NCI-H1048 (cell line): ENCODE data around the gene CXCR2.
"Not testable (repeated sequence)": the region's sequence is repeated elsewhere in the genome, so short reads cannot be mapped to it uniquely, and the experiment has no call there.

ENCODE experiments used
- DNase-seq: peaks from one replicate; lab custom pipeline; 2025; lab: John Stamatoyannopoulos, UW

CXCR2 gene

GRCh38 chr2:218125626-218126080 lies at the start of gene CXCR2:
CXCR2 (plus strand) TSS chr2:218126028; CDS start chr2:218134802, 8,774 bp downstream.
- no peak for DNase-seq

DNA sequence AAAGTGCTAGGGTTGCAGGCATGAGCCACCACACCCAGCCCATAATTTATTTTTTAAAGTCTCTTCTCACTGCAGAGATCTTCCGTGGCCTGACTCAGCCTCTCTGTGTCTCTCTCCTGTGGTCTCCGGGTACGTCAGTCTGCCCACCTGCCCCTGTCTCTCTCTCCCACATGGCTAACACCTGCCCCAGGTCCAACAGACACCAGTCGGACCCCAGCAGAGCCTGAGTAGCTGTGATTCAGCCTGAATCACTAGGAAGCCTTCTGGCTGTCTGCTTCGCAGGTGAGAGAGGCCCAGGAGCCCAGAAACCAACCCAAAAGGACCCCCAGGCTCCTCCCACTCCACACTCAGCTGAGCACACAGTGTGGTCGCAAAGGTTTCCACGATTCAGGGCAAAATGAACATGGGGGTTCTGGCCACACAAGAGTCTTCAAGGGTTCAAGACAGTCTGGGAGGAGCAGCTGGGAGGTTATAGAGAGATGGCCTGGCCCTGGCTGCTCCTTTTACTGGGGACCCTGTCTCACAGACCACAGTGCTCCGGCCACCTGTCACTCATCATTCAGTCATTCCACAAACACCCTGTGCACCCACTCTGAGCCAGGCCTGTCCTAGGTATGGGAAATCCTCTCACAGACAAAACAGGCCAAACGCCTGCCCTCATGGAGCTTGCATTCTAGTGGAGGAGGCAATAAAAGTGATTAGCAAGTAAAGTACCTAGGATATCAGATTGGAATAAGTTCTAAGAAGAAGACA lies 48.2 kb upstream of the CXCR2 start:
- no peak for DNase-seq

DNA sequence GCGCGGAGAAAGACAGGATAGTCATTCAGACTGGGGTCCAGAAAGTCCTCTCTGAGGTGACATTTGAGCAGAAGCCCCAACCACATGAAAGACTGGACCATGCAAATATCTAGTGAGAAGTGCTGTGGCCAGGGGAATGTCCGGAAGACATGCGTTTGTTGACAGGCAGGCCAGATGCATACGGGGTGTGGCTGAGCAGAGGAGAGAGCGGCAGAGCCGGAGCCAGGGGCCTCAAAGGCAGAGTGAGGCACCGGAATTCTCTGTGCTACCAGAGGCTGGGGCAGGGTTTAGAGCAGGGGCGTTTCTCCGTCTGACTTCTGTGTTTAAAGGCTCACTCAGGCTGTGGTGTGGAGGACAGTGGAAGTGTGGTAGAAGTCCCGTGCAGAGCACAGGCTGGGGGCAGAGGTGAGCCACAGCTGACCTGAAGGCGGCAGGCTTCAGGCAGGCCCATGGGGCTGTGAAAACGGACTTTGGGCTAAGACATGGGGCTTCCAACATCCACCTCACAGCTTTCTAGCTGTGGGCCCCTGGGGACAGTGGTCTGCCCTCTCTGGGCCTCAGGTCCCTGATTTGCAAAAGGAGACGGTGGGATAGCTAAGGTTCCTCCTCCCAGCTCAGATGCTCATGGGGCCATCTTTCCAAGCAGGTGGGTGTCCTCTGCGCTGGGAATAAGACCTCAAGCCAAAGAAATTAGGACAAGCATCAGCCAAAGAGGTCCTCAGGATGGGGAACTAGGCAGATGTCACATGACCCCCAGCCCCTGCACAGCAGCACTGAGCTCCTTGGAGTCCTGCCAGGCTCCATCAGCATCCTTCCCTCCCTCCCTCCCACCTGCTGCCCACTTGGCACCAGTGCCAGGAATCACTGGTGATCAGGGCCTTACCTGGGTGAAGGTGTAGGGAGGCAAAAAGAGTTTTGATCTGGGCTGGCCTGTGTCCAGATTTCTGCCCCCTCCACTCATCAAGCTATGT lies 45.6 kb upstream of the CXCR2 start:
- no peak for DNase-seq

GRCh38 chr2:218081063-218081462 lies 44.8 kb upstream of the CXCR2 start:
- no peak for DNase-seq

DNA sequence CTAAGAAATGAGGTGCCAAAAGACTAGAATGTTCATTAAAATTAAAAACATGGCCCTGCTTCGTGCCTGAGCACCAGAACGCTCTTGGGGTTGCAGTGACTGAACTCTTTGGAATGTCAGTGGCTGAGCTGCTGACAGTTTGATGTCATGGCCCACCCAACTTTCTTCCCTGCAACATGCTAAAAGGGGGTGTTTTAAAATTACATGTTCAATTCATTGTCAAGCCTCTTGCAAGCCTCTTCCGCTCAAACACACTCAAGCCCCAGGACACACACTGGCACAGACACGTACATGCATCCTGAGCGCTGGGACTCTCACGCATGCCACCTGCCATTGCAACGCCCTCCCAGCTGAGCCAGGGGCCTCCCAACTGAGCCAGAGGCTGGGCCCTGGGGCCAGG lies 44.1 kb upstream of the CXCR2 start:
- no peak for DNase-seq

- no peak for DNase-seq
Observed at GRCh38 chr2:218082586-218083351, 43.1 kb upstream of the CXCR2 start.

- DNase-seq = no peak
Observed at GRCh38 chr2:218083352-218083676, 42.5 kb upstream of the CXCR2 start.

GRCh38 chr2:218086478-218086877 lies 39.4 kb upstream of the CXCR2 start:
- no peak for DNase-seq

DNA sequence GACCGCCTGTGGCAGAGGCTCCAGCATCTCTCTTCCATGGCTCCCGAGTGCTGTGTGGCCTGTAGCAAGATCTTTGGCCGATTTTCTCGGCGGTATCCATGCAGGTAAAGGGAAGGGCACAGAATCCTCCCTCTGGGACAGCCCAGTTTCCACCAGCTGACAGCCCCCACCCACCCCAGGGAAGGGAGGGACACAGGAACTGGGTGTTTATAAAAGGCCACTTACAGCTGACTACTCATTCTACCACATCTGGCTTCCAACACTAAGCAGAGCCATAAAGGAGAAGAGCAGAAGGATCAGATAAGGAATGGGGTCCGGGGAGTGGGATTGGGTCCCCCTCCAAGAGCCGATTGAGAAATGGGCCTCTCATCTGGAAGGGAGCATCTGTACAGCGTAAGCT lies 36.6 kb upstream of the CXCR2 start:
- DNase-seq = no peak

DNA sequence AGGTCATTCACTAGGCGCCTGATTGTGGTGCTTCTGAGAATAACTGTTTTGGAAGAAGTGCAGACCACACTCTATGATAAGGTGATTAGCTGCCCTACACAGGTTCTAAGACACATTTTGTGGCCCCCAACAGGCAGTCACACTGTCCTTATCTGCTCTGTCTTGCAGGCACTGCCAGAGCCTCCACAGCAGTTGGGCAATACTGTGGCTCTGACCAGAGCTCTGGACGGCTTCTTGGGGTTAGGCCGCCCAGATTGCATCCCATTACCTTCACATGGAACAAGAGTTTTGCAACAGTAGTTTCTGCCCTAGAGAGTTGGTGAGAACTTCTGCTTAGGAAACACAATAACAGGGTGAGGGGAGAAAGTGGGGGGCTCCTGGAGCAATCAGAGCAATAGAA lies 34.1 kb upstream of the CXCR2 start:
- DNase-seq = no peak

DNA sequence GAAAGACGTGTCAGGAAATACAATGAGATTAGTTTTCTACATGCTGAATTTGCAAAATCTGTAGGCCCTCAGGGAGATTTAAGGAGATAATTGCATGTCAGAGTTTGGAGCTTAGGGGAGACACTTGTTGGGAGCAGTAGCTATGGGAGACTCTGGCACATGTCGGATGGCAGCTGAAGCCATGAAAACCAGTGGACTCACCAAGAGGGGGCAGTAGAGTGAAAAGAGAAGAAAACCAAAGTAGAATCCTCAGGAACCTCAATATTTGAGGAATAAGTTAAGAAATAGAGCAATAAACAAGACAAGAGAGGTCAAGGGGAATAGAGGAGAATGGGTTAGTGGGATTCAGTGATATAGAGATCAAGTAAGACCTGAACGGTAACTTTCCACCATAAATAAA lies 31.9 kb upstream of the CXCR2 start:
- no peak for DNase-seq

- no peak for DNase-seq
Observed at GRCh38 chr2:218095853-218096252, 30.0 kb upstream of the CXCR2 start.

DNA sequence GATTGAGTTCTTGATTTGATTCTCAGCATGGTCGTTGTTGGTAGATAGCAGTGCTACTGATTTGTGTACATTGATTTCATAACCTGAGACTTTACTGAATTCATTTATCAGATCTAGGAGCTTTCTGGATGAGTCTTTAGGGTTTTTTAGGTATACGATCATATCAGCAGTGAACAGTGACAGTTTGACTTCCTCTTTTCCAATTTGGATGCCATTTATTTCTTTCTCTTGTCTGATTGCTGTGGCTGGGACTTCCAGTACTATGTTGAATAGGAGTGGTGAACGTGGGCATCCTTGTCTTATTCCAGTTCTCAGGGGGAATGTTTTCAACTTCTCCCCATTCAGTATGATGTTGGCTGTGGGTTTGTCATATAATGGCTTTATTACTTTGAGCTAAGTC lies 27.9 kb upstream of the CXCR2 start:
- DNase-seq = no peak

DNA sequence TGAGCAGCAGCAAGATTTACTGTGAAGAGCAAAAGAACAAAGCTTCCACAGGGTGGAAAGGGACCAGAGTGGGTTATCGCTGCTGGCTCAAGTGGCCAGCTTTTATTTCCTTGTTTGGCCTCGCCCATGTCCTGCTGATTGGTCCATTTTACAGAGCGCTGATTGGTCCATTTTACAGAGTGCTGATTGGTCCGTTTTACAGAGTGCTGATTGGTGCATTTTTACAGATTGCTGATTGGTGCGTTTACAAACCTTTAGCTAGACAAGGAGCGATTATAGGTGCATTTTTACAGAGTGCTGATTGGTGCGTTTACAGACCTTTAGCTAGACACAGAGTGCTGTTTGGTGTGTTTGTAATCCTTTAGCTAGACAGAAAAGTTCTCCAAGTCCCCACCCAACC lies 17.0 kb upstream of the CXCR2 start:
- not testable (repeated sequence) for DNase-seq

GRCh38 chr2:218121789-218122188 lies 4.0 kb upstream of the CXCR2 start:
- not testable (repeated sequence) for DNase-seq

DNA sequence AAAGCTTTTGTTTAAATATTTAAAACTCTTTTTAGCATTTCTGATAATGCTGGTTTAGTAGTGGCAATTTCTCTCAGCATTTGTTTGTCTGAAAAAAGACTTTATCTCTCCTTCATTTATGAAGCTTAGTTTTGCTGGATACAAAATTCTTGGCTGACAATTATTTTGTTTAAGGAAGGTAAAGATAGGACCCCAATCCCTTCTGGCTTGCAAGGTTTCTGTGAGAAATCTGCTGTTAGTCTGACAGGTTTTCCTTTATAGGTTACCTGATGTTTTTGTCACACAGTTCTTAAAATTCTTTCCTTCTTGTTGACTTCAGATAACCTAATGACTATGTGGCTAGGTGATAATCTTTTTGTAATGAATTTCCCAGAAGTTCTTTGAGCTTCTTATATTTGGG lies 3.5 kb upstream of the CXCR2 start:
- not testable (repeated sequence) for DNase-seq

- DNase-seq = no peak
Observed at GRCh38 chr2:218123986-218124385, 1.8 kb upstream of the CXCR2 start.

GRCh38 chr2:218125095-218125494 lies 733 bp upstream of the CXCR2 start:
- DNase-seq = no peak

GRCh38 chr2:218127929-218128455 lies 2.2 kb downstream of the CXCR2 start:
- no peak for DNase-seq

DNA sequence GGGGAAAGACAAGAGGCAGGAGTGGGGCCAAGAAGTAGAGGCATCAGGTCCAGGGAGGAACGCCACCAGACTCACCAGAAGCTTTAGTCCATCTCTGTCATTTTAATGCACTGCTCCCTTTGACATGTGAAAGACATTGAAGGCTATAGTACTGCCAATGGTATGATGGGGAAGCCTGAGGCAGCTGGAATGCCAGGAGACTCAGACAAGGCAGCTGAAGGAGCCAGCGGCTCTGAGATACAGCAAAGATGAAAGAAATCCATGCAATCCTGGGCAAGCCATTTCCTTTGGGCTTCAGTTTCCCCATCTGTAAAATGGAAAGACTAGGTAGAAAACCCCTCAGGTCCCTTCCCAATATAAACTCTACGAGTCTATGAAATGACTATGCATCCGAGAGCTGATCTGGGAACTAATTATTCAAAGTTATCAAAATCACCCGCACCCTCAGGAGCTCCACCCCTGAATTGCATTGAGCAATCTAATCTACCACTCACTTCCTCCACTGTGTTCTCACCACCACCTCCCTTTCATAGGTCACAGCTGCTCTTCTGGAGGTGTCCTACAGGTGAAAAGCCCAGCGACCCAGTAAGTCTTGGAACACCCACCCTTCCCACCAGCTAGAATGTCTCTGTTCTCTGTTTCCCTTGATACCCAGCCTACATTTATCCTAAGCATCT lies 3.1 kb downstream of the CXCR2 start:
- no peak for DNase-seq

DNA sequence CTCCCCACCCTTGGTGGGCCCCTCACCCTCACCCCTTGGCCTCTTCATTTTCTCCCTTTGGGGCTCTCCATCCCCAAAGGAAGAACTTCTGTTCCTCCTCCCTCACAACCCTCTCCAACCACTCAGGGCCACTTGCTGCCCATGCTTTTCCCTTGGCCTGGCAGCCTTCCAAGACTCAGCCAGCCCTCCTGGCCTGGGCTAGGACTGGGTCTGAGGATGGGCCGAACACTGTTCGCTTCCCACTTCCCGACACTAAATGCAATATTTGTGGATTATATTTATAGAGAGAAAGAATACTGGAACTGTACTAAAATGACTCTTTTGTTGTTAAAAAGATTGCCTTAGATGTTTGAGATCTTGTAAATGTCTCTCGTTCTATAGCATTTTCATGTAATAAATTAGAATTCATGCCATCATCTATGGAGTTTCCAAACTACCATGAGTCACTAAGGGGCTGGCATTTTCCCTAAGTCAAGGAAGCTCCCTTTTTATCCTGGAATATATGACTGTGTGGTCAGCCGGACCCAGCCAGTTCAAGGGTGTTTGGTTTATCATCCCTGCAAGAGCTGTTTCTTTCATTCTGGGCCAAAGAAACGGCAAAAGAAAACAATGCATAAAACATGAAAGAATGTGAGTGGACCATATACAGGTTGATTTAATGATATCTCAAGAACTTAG lies 3.8 kb downstream of the CXCR2 start:
- DNase-seq = no peak
